Measurements from ENCODE around the gene CCL3.

The CCL3 gene

DNA sequence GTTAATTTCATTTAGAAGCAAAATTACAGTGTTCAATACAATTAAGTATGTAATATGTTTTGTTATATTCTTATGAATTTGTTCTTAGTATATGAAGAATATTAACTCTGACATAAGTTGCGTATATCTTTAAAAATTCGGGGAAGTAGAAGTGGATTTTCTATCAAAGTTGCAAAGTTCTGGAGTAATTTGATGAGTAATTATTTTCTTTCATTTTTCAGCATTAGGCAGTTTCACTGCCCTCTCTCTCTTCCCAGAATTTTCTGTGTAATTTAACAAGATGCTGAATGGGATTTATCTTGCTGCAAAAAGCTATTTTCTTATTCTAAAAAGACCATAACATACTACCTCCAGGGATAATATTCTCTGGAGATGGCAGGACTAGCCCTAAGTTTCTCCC, 34.8 kb downstream of the CCL3 start (continued):
- TF ChIP-seq, protein P1, sequence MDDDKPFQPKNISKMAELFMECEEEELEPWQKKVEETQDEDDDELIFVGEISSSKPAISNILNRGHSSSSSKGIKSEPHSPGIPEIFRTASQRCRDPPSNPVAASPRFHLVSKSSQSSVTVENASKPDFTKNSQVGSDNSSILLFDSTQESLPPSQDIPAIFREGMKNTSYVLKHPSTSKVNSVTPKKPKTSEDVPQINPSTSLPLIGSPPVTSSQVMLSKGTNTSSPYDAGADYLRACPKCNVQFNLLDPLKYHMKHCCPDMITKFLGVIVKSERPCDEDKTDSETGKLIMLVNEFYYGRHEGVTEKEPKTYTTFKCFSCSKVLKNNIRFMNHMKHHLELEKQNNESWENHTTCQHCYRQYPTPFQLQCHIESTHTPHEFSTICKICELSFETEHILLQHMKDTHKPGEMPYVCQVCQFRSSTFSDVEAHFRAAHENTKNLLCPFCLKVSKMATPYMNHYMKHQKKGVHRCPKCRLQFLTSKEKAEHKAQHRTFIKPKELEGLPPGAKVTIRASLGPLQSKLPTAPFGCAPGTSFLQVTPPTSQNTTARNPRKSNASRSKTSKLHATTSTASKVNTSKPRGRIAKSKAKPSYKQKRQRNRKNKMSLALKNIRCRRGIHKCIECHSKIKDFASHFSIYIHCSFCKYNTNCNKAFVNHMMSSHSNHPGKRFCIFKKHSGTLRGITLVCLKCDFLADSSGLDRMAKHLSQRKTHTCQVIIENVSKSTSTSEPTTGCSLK (tag by site-specific recombination; IDR thresholded peaks at IDR 0.05): no peak
- no peak for TF ChIP-seq KLF7 (tag by site-specific recombination; IDR thresholded peaks at IDR 0.05; ENCODE audit: borderline replicate concordance)
- TF ChIP-seq ZNF335 (tag by site-specific recombination; conservative IDR thresholded peaks at IDR 0.05): no peak
- no peak for TF ChIP-seq SP3 (tag by site-specific recombination; IDR thresholded peaks at IDR 0.05)
- TF ChIP-seq KLF8 (tag by site-specific recombination; IDR thresholded peaks at IDR 0.05): no peak

DNA sequence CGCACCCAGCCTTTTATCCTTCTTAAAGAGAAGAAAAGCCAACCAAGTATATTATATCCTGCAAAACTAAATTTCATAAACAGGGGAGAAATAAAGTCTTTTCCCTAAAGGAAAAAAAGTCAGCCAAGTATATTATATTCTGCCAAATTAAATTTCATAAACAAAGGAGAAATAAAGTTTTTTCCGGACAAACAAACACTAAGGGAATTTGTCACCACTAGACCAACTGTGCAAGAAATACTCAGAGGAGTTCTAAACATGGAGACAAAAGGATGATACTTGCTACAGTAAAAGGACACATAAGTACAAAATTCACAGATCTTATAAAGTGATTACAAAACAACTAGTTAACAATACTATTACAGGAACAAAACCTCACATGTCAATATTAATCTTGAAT, 40.3 kb downstream of the CCL3 start:
- Histone ChIP-seq H3K4me3 (ENCODE audit: low read depth, low read length) (no peak overlapping the region), H3K4me1 (ENCODE audit: control insufficient read depth, insufficient read depth, low read length) (no peaks in the 10 kb centered on the region), H3K27ac (ENCODE audit: extremely low read depth, low read depth, low read length) (no peak overlapping the region), H3K9me3 (ENCODE audit: control insufficient read depth, insufficient read depth, low read depth, low read length) (no peaks in the 10 kb centered on the region; the same call in none of the 2 replicates), H3K36me3 (ENCODE audit: control insufficient read depth in 2 of 2, insufficient read depth in 1 of 2, low read length in 2 of 2) (no peaks in the 10 kb centered on the region)
- POLR2A ChIA-PET: no interaction called here
- no peak for TF ChIP-seq ZNF23 (tag by site-specific recombination; IDR thresholded peaks at IDR 0.05; ENCODE audit: borderline replicate concordance)
- TF ChIP-seq ZBTB20 (tag by site-specific recombination; IDR thresholded peaks at IDR 0.05): no peak
- peak; percentile 95 for TF ChIP-seq SETDB1 (IDR thresholded peaks at IDR 0.05; ENCODE audit: insufficient read length, low read length)
- no peak for TF ChIP-seq ZBTB8A (tag by site-specific recombination; IDR thresholded peaks at IDR 0.05)
- TF ChIP-seq ZNF785 (tag by site-specific recombination; IDR thresholded peaks at IDR 0.05): no peak
- no peak for TF ChIP-seq ZNF76 (tag by site-specific recombination; IDR thresholded peaks at IDR 0.05; ENCODE audit: borderline replicate concordance, low read depth)
- 0 out of 2 replicates have a peak, but pooled peaks have one; percentile 61 for TF ChIP-seq ZNF626 (tag by site-specific recombination; IDR thresholded peaks at IDR 0.05)
- TF ChIP-seq, protein P2, sequence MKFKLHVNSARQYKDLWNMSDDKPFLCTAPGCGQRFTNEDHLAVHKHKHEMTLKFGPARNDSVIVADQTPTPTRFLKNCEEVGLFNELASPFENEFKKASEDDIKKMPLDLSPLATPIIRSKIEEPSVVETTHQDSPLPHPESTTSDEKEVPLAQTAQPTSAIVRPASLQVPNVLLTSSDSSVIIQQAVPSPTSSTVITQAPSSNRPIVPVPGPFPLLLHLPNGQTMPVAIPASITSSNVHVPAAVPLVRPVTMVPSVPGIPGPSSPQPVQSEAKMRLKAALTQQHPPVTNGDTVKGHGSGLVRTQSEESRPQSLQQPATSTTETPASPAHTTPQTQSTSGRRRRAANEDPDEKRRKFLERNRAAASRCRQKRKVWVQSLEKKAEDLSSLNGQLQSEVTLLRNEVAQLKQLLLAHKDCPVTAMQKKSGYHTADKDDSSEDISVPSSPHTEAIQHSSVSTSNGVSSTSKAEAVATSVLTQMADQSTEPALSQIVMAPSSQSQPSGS (tag by site-specific recombination; IDR thresholded peaks at IDR 0.05; ENCODE audit: low read depth): no peak
- TF ChIP-seq ZNF248 (tag by site-specific recombination; IDR thresholded peaks at IDR 0.05): no peak
- TF ChIP-seq ZNF677 (tag by site-specific recombination; IDR thresholded peaks at IDR 0.05): no peak
- TF ChIP-seq, protein P3, sequence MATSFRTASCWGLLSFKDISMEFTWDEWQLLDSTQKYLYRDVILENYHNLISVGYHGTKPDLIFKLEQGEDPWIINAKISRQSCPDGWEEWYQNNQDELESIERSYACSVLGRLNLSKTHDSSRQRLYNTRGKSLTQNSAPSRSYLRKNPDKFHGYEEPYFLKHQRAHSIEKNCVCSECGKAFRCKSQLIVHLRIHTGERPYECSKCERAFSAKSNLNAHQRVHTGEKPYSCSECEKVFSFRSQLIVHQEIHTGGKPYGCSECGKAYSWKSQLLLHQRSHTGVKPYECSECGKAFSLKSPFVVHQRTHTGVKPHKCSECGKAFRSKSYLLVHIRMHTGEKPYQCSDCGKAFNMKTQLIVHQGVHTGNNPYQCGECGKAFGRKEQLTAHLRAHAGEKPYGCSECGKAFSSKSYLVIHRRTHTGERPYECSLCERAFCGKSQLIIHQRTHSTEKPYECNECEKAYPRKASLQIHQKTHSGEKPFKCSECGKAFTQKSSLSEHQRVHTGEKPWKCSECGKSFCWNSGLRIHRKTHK (tag by site-specific recombination; IDR thresholded peaks at IDR 0.05): no peak
- TF ChIP-seq ZNF311 (tag by site-specific recombination; IDR thresholded peaks at IDR 0.05; ENCODE audit: borderline replicate concordance): no peak
- TF ChIP-seq KLF1 (tag by site-specific recombination; IDR thresholded peaks at IDR 0.05): no peak
- TF ChIP-seq, protein P4, sequence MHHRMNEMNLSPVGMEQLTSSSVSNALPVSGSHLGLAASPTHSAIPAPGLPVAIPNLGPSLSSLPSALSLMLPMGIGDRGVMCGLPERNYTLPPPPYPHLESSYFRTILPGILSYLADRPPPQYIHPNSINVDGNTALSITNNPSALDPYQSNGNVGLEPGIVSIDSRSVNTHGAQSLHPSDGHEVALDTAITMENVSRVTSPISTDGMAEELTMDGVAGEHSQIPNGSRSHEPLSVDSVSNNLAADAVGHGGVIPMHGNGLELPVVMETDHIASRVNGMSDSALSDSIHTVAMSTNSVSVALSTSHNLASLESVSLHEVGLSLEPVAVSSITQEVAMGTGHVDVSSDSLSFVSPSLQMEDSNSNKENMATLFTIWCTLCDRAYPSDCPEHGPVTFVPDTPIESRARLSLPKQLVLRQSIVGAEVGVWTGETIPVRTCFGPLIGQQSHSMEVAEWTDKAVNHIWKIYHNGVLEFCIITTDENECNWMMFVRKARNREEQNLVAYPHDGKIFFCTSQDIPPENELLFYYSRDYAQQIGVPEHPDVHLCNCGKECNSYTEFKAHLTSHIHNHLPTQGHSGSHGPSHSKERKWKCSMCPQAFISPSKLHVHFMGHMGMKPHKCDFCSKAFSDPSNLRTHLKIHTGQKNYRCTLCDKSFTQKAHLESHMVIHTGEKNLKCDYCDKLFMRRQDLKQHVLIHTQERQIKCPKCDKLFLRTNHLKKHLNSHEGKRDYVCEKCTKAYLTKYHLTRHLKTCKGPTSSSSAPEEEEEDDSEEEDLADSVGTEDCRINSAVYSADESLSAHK (tag by site-specific recombination; IDR thresholded peaks at IDR 0.05): no peak
- TF ChIP-seq BCL11A (tag by site-specific recombination; IDR thresholded peaks at IDR 0.05; ENCODE audit: low read depth): no peak
- no peak for TF ChIP-seq ZBTB21 (tag by site-specific recombination; IDR thresholded peaks at IDR 0.05)
- CTCF ChIA-PET: interaction anchor here (1.2 kb wide), 1 partner anchor 23 kb away, joined by 3 read pairs; no protein-coding TSS in a partner anchor

All from HEK293 (cell line).